DND-41 (cell line): ENCODE results near the gene C1orf210.

Experiments used
- ATAC-seq: fragments of 200-7000 bp; cut with Tn5 transposase; 3 replicates; pipeline ENCODE4 v1.9.1; 2021; ENCODE audit warnings: low read depth; ENCODE audit not compliant: insufficient read depth
- DNase-seq: peaks from one replicate; pipeline ENCODE4 v3.0.0-alpha.2; 2020
- H2AFZ ChIP-seq: 2 replicates; pipeline ENCODE4 v1.6.0; 2012; ENCODE audit warnings: low read depth, low read length
- H3K27ac ChIP-seq: 2 replicates; pipeline ENCODE4 v1.5.1; 2012; ENCODE audit warnings: low read length, inconsistent platforms
- H3K27me3 ChIP-seq: fragments of 200-600 bp; sonication (generic); 2 replicates; pipeline ENCODE4 v1.6.0; 2012; ENCODE audit warnings: low read length, mild to moderate bottlenecking, inconsistent platforms; ENCODE audit not compliant: insufficient read depth, poor library complexity
- H3K36me3 ChIP-seq: 2 replicates; pipeline ENCODE4 v1.5.1; 2012; ENCODE audit warnings: low read length, inconsistent platforms; ENCODE audit not compliant: insufficient read depth
- H3K4me1 ChIP-seq: 2 replicates; pipeline ENCODE4 v1.5.1; 2012; ENCODE audit warnings: mild to moderate bottlenecking, low read length; ENCODE audit not compliant: insufficient read depth
- H3K4me2 ChIP-seq: 2 replicates; pipeline ENCODE4 v1.6.0; 2012; ENCODE audit warnings: mild to moderate bottlenecking, moderate library complexity, low read length, inconsistent platforms; ENCODE audit not compliant: insufficient read depth
- H3K4me3 ChIP-seq, 2 experiments: fragments of 200-600 bp in 1 of 2; shearing (Covaris generic) in 1 of 2; 2 replicates each; pipeline ENCODE4 v1.5.1; 2012 to 2016; ENCODE audit warnings: inconsistent platforms in 2 of 2, low read length in 2 of 2, mild to moderate bottlenecking in 2 of 2, low read depth in 1 of 2, moderate library complexity in 1 of 2
- H3K79me2 ChIP-seq: 2 replicates; pipeline ENCODE4 v1.6.0; 2012; ENCODE audit warnings: low read length, inconsistent platforms; ENCODE audit not compliant: insufficient read depth
- H3K9ac ChIP-seq: 2 replicates; pipeline ENCODE4 v1.6.0; 2012; ENCODE audit warnings: low read depth, mild to moderate bottlenecking, inconsistent platforms, low read length, moderate library complexity
- H3K9me3 ChIP-seq: 2 replicates; pipeline ENCODE4 v1.5.1; 2012; ENCODE audit warnings: low read length, moderate library complexity, mild to moderate bottlenecking, inconsistent platforms; ENCODE audit not compliant: insufficient read depth, severe bottlenecking
- H4K20me1 ChIP-seq: 2 replicates; pipeline ENCODE4 v1.6.0; 2012; ENCODE audit warnings: low read length; ENCODE audit not compliant: insufficient read depth
- EZH2 ChIP-seq: IDR thresholded peaks from 3 replicates; pipeline ENCODE4 v1.6.1; 2012; ENCODE audit warnings: borderline replicate concordance, low read depth, mild to moderate bottlenecking, moderate library complexity, low read length, inconsistent platforms; ENCODE audit not compliant: severe bottlenecking
- TF ChIP-seq, protein P1 (sequence below): IDR thresholded peaks from 2 replicates; pipeline ENCODE4 v1.5.1; 2012; ENCODE audit warnings: borderline replicate concordance, low read length, moderate library complexity, mild to moderate bottlenecking; ENCODE audit not compliant: poor library complexity, severe bottlenecking; ENCODE audit errors: extremely low read depth

The C1orf210 gene

DNA sequence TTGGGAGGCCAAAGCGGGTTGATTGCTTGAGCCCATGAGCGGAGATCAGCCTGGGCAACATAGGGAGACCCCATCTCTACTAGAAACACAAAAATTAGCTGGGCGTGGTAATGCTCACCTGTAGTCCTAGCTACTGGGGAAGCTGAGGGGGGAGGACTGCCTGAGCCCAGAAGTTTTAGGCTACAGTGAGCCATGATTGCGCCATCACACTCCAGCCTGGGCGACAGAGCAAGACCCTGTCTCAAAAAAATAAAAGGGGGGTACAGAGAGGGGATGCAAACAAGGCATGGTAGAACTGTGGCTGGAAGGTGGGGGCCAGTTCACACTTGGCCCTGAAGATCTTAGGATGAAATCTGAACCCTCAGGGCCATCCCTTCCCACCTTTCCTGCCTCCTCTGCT lies 1.2 kb upstream of the C1orf210 start:
- Histone ChIP-seq H2AFZ (no peak overlapping the region), H3K9ac (no peak overlapping the region), H3K4me2 (no peak overlapping the region), H3K36me3 (no peaks in the 10 kb centered on the region), H3K79me2 (no peaks in the 10 kb centered on the region), H3K4me1 (no peaks in the 10 kb centered on the region), H3K9me3 (no peaks in the 10 kb centered on the region), H3K27ac (no peak overlapping the region), H3K27me3 (no peaks in the 10 kb centered on the region), H4K20me1 (0 out of 2 replicates have a peak, but pooled peaks cover 2% of the 10 kb centered on the region), H3K4me3 (no peak overlapping the region)
- DNase-seq = no peak
- ATAC-seq = no peak
- no peak for TF ChIP-seq EZH2
- TF ChIP-seq, protein P1, sequence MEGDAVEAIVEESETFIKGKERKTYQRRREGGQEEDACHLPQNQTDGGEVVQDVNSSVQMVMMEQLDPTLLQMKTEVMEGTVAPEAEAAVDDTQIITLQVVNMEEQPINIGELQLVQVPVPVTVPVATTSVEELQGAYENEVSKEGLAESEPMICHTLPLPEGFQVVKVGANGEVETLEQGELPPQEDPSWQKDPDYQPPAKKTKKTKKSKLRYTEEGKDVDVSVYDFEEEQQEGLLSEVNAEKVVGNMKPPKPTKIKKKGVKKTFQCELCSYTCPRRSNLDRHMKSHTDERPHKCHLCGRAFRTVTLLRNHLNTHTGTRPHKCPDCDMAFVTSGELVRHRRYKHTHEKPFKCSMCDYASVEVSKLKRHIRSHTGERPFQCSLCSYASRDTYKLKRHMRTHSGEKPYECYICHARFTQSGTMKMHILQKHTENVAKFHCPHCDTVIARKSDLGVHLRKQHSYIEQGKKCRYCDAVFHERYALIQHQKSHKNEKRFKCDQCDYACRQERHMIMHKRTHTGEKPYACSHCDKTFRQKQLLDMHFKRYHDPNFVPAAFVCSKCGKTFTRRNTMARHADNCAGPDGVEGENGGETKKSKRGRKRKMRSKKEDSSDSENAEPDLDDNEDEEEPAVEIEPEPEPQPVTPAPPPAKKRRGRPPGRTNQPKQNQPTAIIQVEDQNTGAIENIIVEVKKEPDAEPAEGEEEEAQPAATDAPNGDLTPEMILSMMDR = no peak

DNA sequence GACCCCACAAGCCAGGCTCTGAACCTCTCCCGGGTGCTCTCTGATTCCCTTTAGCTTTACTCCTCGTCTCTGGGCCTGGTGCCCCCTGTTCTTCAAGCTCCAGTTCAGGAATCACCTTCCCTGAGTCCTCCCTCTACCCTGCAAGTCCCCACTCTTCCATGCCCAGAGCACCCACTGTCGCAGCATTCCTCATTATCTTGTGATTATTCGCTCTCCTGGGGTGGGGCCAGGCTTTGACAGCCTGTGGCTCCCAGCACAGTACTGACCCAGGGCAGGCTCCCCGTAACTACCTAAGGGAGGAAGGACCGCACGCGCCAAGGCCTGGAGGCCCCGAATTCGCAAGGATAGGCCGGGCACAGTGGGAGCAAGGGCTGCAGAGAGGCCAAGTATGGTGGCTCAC lies 734 bp upstream of the C1orf210 start:
- ATAC-seq (no peak), DNase-seq (no peak)
- H3K79me2 ChIP-seq = no peaks in the 10 kb centered on the region
- H3K4me2 ChIP-seq = no peak overlapping the region
- H3K27me3 ChIP-seq = no peaks in the 10 kb centered on the region
- H3K9me3 ChIP-seq = no peaks in the 10 kb centered on the region
- H3K36me3 ChIP-seq = no peaks in the 10 kb centered on the region
- no peak for TF ChIP-seq EZH2
- TF ChIP-seq, protein P1 = no peak
- no peak overlapping the region for H3K9ac ChIP-seq
- no peak overlapping the region for H3K27ac ChIP-seq
- no peak overlapping the region for H3K4me3 ChIP-seq
- 0 out of 2 replicates have a peak, but pooled peaks cover 2% of the 10 kb centered on the region for H4K20me1 ChIP-seq
- H2AFZ ChIP-seq = no peak overlapping the region
- no peaks in the 10 kb centered on the region for H3K4me1 ChIP-seq

DNA sequence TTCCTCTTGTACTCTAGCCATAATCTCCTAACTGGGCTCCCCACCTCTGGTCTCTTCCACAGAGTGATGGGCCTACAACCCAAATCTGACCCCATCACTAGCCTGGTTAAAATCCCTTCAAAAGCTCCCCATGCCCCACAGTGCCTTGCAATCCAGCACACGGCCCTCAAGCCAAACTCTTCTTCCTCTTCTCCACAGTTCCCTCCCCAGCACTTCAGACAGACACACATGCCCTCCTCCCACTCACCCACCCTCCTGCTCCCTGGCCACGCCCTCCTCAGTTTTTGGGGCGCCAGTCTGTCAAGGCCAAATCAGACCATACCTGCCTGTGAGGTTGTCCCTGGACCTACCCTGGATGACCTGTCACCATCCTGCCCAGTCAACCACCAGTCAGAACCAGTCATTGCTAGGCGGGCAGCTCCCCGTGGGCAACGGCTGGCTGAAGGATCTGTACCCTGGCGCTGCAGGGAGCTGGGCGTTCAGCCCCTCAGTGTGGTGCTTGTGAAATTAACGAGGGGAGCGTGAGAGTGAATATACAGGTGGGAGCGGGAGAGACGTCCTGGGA lies 753 bp downstream of the C1orf210 start:
- no peaks in the 10 kb centered on the region for H3K9me3 ChIP-seq
- H3K4me2 ChIP-seq = no peak overlapping the region
- H3K36me3 ChIP-seq = no peaks in the 10 kb centered on the region
- no peaks in the 10 kb centered on the region for H3K4me1 ChIP-seq
- DNase-seq (no peak), ATAC-seq (no peak)
- TF ChIP-seq, protein P1 = no peak
- no peak for TF ChIP-seq EZH2
- no peak overlapping the region for H2AFZ ChIP-seq
- no peak overlapping the region for H3K9ac ChIP-seq
- no peak overlapping the region for H3K27ac ChIP-seq
- H3K79me2 ChIP-seq = no peaks in the 10 kb centered on the region
- H4K20me1 ChIP-seq = no peaks in the 10 kb centered on the region
- H3K27me3 ChIP-seq = no peaks in the 10 kb centered on the region
- H3K4me3 ChIP-seq = no peak overlapping the region

DNA sequence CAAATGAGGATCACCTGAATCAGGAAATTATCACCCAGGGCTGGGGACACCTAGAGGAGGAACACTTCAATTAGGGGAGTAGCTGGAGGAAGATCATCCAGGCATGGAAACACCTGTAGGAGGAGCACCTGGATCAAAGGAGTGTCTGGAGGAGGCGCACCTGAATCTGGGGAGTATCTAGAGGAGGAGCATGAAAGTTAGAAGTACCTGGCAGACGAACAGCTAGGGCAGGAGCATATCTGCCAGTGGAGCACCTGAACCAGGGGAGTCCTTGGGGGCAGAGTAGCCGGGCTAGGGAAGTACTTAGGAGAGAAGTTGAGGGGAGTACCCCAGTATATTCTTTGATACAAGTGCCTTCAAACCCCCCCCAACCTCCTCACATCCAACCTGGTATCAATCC lies 1.3 kb downstream of the C1orf210 start:
- Histone ChIP-seq H4K20me1 (no peaks in the 10 kb centered on the region), H3K9me3 (no peaks in the 10 kb centered on the region), H3K4me2 (no peak overlapping the region), H3K4me3 (no peak overlapping the region), H3K36me3 (no peaks in the 10 kb centered on the region), H3K27me3 (no peaks in the 10 kb centered on the region), H3K4me1 (no peaks in the 10 kb centered on the region), H2AFZ (no peak overlapping the region), H3K27ac (no peak overlapping the region), H3K9ac (no peak overlapping the region), H3K79me2 (no peaks in the 10 kb centered on the region)
- TF ChIP-seq, protein P1 = no peak
- TF ChIP-seq EZH2 = no peak
- no peak for ATAC-seq
- DNase-seq = no peak
